Motor neuron (in vitro differentiated cells): Measurements from ENCODE around the gene MTRR. TPM values are rescaled to one million over a fixed set of nuclear protein-coding genes. Genes with fewer than 3 reads are reported as not detected.
A peak's percentile ranks its signal among the peaks of the same experiment; 100 is the strongest.

Experiments
- ATAC-seq, 8 experiments: fragments of 200-7000 bp; cut with Tn5 transposase; replicated peaks in 6 of 8; 2 replicates each; pipeline ENCODE4 v1.8.0; 2021; ENCODE audit warnings: mild to moderate bottlenecking in 8 of 8, moderate library complexity in 8 of 8
- H3K27ac ChIP-seq, 2 donors: fragments of 250-450 bp; sonication (Bioruptor Pico); 2 replicates each; pipeline ENCODE4 v1.9.0; 2021; ENCODE audit warnings: antibody characterized with exemption in 2 of 2, mild to moderate bottlenecking in 2 of 2, moderate library complexity in 1 of 2
- H3K4me1 ChIP-seq, 2 donors: fragments of 250-450 bp; sonication (Bioruptor Pico); replicated peaks in 1 of 2; 2 replicates each; pipeline ENCODE4 v1.6.1; 2021; ENCODE audit warnings: antibody characterized with exemption in 2 of 2, mild to moderate bottlenecking in 2 of 2, moderate library complexity in 1 of 2
- H3K4me3 ChIP-seq, 5 donors: fragments of 250-450 bp; sonication (Bioruptor Pico); 2 replicates each; pipeline ENCODE4 v1.9.0; 2021; ENCODE audit warnings: antibody characterized with exemption in 5 of 5, mild to moderate bottlenecking in 5 of 5, moderate library complexity in 4 of 5
- WGBS, 10 experiments: fragments of 450-650 bp; shearing (Covaris generic); methylation state at CpG; one replicate each; pipeline ENCODE4 v1.0.0; 2022; 5-methylcytosine and 5-hydroxymethylcytosine counted together
- in situ Hi-C, 9 experiments: fragments of 400-800 bp; cut with MboI; loops; one replicate each; pipeline ENCODE4 v1.15.0; 2021; ENCODE audit warnings: low sequenced_read_pairs in 9 of 9, low pct_unique_long_range_greater_than_20kb in 2 of 9; ENCODE audit not compliant: unreplicated experiment in 9 of 9
- total RNA-seq, 8 experiments: library from RNA; unstranded; fragments of 300-600 nt; gene quantifications; 2 replicates each; pipeline versions ENCODE4 v1.2.3 to v1.2.4, GENCODE V29; 2022

The MTRR gene
- total RNA-seq, 8 experiments from 2014 or later = 18.2 to 58.5 (median 35.1) TPM

- in situ Hi-C loops = loop anchor here in 1 of 9 experiments (25.0 kb wide), 1 partner anchor 1331 kb away; no protein-coding TSS in a partner anchor
Measured at GRCh38 chr5:7881091-7881490, 12.1 kb downstream of the MTRR start.

GRCh38 chr5:7881816-7882215 lies 12.9 kb downstream of the MTRR start:
- in situ Hi-C loops = loop anchor here in 1 of 9 experiments (25.0 kb wide), 1 partner anchor 1330 kb away; no protein-coding TSS in a partner anchor
- ATAC-seq = no peak
- WGBS, 10 experiments = 94 to 100% (median 100%) methylated on average over 1 to 2 of the region's 2 CpGs; no CpG with 5 or more reads in 6 of the 10 experiments
- H3K27ac ChIP-seq = no peak overlapping the region
- H3K4me3 ChIP-seq = no peak overlapping the region
- no peaks in the 10 kb centered on the region for H3K4me1 ChIP-seq

More at GRCh38 chr5:7881091-7881490, 12.1 kb downstream of the MTRR start:
- ATAC-seq = no peak
- Histone ChIP-seq H3K4me3 (no peak overlapping the region), H3K27ac (no peak overlapping the region), H3K4me1 (no peaks in the 10 kb centered on the region)
- 72 to 100% (median 93%) methylated on average over 1 to 3 of the region's 4 CpGs; no CpG with 5 or more reads in 5 of the 10 experiments for WGBS, 10 experiments

- in situ Hi-C loops = loop anchor here in 1 of 9 experiments (25.0 kb wide), 1 partner anchor 1329 kb away; no protein-coding TSS in a partner anchor
- H3K27ac ChIP-seq = no peak overlapping the region
- no peak for ATAC-seq
- WGBS, 10 experiments = 71 to 100% (median 95%) methylated on average over 1 to 4 of the region's 4 CpGs
- H3K4me1 ChIP-seq = no peaks in the 10 kb centered on the region
- no peak overlapping the region for H3K4me3 ChIP-seq
Measured at GRCh38 chr5:7882926-7883325, 14.0 kb downstream of the MTRR start.

GRCh38 chr5:7884491-7885267 lies 15.7 kb downstream of the MTRR start:
- H3K4me1 ChIP-seq = no peaks in the 10 kb centered on the region
- no peak overlapping the region for H3K4me3 ChIP-seq
- no peak overlapping the region for H3K27ac ChIP-seq
- peak in 2 of 8 experiments; percentile 81 to 87 for ATAC-seq
- in situ Hi-C loops = loop anchor here in 1 of 9 experiments (25.0 kb wide), 1 partner anchor 1328 kb away; no protein-coding TSS in a partner anchor
- 55 to 94% (median 83%) methylated on average over 2 to 5 of the region's 5 CpGs; no CpG with 5 or more reads in 1 of the 10 experiments for WGBS, 10 experiments

DNA sequence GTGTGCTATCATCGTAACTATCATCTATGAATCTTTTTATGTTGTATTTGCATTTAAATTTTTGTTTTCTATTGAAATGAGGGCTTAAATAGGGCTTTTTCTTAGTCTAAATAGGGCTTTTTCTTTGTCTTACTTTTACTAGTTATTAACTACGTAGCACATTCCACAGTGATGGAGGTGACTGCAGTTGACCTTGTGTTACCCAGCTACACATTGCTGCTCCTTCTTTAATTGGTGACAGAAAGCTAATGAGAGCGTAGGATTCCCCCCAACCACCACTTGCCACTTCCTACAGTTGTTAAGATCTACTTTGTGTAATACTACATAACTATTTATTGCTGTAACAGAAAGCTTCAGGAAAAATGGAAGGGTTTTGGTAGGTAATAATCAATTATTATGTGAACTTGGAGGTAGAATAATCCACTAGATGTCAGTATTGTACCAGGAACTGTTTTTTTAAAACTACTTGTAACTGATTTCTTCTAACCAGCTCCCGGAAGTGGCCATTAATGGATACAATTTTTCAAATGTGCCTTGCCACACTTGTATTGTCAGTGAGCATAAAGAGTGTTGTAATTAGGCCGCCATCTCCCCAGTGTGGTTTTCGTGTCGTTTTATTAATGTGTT lies 18.0 kb downstream of the MTRR start:
- no peaks in the 10 kb centered on the region for H3K4me1 ChIP-seq
- no peak overlapping the region for H3K27ac ChIP-seq
- in situ Hi-C loops = loop anchor here in 1 of 9 experiments (25.0 kb wide), 1 partner anchor 1325 kb away; no protein-coding TSS in a partner anchor
- no peak overlapping the region for H3K4me3 ChIP-seq
- 34 to 95% (median 77%) methylated on average over 2 to 7 of the region's 7 CpGs; no CpG with 5 or more reads in 1 of the 10 experiments for WGBS, 10 experiments
- ATAC-seq = peak in 4 of 8 experiments; percentile 47 to 61 (median 52)

GRCh38 chr5:7888901-7889300 lies 20.0 kb downstream of the MTRR start:
- 67 to 100% (median 92%) methylated on average over 2 to 6 of the region's 9 CpGs; no CpG with 5 or more reads in 1 of the 10 experiments for WGBS, 10 experiments
- no peak overlapping the region for H3K27ac ChIP-seq
- in situ Hi-C loops = loop anchor here in 1 of 9 experiments (25.0 kb wide), 1 partner anchor 1323 kb away; no protein-coding TSS in a partner anchor
- no peak overlapping the region for H3K4me3 ChIP-seq
- peak in 1 of 8 experiments; percentile 19 for ATAC-seq
- H3K4me1 ChIP-seq = no peaks in the 10 kb centered on the region

- H3K4me1 ChIP-seq = no peaks in the 10 kb centered on the region
- in situ Hi-C loops = loop anchor here in 1 of 9 experiments (25.0 kb wide), 1 partner anchor 1318 kb away; no protein-coding TSS in a partner anchor
- H3K4me3 ChIP-seq = no peak overlapping the region
- no peak overlapping the region for H3K27ac ChIP-seq
- no peak for ATAC-seq
- WGBS, 10 experiments = 79 to 100% (median 94%) methylated on average over 2 to 5 of the region's 5 CpGs; no CpG with 5 or more reads in 1 of the 10 experiments
Measured at GRCh38 chr5:7894439-7894838, 25.5 kb downstream of the MTRR start.

DNA sequence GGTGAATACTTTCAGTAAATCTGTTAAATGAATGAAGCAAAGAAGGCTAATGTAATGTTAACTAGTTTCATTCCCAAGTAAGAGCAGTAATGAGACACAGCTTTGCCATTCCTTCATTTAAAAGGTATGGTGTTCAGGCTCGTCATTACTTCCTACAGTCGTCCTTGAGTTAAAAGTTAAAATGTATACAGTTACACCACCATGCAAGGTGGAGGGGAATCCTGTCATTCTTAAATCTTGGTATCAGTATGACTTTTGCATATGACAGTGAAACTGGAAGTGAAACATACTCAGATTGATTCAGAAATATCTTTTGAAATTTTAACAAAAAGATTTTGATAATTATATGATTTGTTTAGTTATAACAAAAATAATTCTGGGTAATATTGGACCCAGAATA lies 25.9 kb downstream of the MTRR start:
- ATAC-seq = no peak
- no peak overlapping the region for H3K27ac ChIP-seq
- no peaks in the 10 kb centered on the region for H3K4me1 ChIP-seq
- 51 to 100% (median 78%) methylated on average over 1 to 2 of the region's 2 CpGs; no CpG with 5 or more reads in 3 of the 10 experiments for WGBS, 10 experiments
- in situ Hi-C loops = loop anchor here in 1 of 9 experiments (25.0 kb wide), 1 partner anchor 1317 kb away; no protein-coding TSS in a partner anchor
- H3K4me3 ChIP-seq = no peak overlapping the region

GRCh38 chr5:7897014-7897600 lies 28.2 kb downstream of the MTRR start:
- peak in 3 of 8 experiments; percentile 56 to 89 (median 83) for ATAC-seq

DNA sequence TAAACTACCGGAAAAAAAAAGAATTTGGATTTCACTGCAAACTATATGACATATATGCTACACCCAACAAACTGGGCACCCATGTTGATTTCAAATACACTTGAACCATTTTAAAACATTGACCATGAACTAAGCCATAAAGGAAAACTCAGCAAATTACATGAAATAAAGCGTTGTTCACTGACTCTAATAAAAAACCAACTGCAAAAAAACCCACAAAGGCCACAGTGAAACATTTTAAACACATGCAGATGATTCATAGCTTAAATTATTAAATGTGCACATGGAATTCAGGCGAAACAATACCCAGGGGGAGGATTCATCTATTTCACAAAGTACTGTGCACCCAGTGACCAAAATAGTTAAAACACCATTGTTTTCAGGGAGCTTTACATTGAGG lies 33.3 kb downstream of the MTRR start:
- ATAC-seq = peak in 2 of 8 experiments; percentile 25 to 38
- Histone ChIP-seq H3K4me3 (no peak overlapping the region), H3K4me1 (no peaks in the 10 kb centered on the region), H3K27ac (no peak overlapping the region)
- in situ Hi-C loops = loop anchor here in 2 of 9 experiments (25.0 kb wide), 2 partner anchors 1310 to 1635 kb away; partner anchors contain the start of gene SEMA5A (in 1 of the 2)
- WGBS, 10 experiments = 5 to 95% (median 77%) methylated on average over 1 to 3 of the region's 3 CpGs

More at GRCh38 chr5:7897014-7897600, 28.2 kb downstream of the MTRR start:
- H3K4me3 ChIP-seq = no peak overlapping the region
- H3K4me1 ChIP-seq = no peaks in the 10 kb centered on the region
- 20 to 100% (median 59%) methylated on average over 1 to 5 of the region's 5 CpGs; no CpG with 5 or more reads in 2 of the 10 experiments for WGBS, 10 experiments
- in situ Hi-C loops = loop anchor here in 1 of 9 experiments (25.0 kb wide), 1 partner anchor 1315 kb away; no protein-coding TSS in a partner anchor
- no peak overlapping the region for H3K27ac ChIP-seq

DNA sequence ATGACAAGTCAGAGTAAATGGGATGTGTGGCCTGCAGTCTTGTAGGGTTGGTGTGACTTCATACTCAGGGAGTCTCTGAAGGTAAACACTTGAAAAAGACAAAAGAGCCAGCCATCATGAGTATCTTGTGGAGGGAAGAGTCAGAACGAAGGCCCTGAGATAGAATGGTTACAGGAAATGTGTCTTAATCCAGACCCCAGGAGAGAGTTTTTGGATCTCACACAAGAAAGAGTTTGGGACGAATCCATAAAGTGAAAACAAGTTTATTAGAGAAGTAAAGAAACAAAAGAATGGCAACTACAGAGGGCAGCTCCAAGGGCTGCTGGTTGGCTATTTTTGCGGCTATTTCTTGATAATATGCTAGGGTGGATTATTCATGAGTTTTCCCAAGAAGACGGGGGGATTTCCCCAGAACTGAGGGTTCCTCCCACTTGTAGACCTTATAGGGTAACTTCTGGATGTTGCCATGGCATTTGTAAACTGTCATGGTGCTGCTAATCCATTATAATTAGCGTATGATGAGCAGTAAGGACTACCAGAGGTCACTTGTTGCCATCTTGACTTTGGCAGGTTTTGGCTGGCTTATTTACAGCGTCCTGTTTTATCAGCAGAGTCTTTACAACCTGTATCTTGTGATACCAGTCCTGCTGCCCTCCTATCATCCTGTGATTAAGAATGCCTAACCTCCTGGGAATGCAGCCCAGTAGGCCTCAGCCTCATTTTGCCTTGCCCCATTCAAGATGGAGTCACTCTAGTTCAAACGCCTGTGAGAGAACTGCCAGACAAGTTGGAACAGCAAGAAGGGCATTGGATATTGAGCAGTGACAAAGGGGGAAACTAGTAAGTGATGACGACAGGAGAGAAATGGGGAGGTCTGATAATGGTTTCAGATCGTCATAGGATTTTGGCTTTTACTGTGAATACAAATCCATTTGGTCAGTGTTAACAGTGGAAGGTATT lies 34.0 kb downstream of the MTRR start:
- H3K4me3 ChIP-seq = no peak overlapping the region
- WGBS, 10 experiments = 83 to 100% (median 96%) methylated on average over 1 to 9 of the region's 9 CpGs
- no peak overlapping the region for H3K27ac ChIP-seq
- no peak for ATAC-seq
- in situ Hi-C loops = loop anchor here in 2 of 9 experiments (25.0 kb wide), 2 partner anchors 1309 to 1634 kb away; partner anchors contain the start of gene SEMA5A (in 1 of the 2)
- no peaks in the 10 kb centered on the region for H3K4me1 ChIP-seq
